Measurements from ENCODE around the gene SORBS1. TPM values are rescaled to one million over a fixed set of nuclear protein-coding genes. Genes with fewer than 3 reads are reported as not detected.

Gene SORBS1
- total and polyA plus RNA-seq, 2 donors (not counting 1 experiment from before 2014, with no cell fraction given) = 0.21 to 1.5 TPM

GRCh38 chr10:95315509-95315908, 245.7 kb downstream of the SORBS1 start:
- WGBS (ENCODE audit: insufficient coverage) = no CpG with 5 or more reads among the region's 2 CpGs
- H3K4me3 Mint-ChIP-seq = no peak overlapping the region
- CTCF ChIA-PET = interaction anchor here (1.3 kb wide), 1 partner anchor 69 kb away, joined by 4 read pairs; no protein-coding TSS in a partner anchor
- Histone ChIP-seq H3K9me3 (ENCODE audit: control extremely low read depth in 1 of 3, control insufficient read depth in 2 of 3, insufficient read depth in 1 of 3, low read length in 2 of 3) (no peaks in the 10 kb centered on the region), H3K4me3 (ENCODE audit: control extremely low read depth in 1 of 5, extremely low read depth in 1 of 5, insufficient read depth in 1 of 5, low read depth in 2 of 5, low read length in 4 of 5) (no peak overlapping the region), H4K20me1 (ENCODE audit: control insufficient read depth, insufficient read depth, low read length, poor library complexity, severe bottlenecking) (no peaks in the 10 kb centered on the region), H3K4me1 (ENCODE audit: control insufficient read depth in 2 of 2, insufficient read depth in 2 of 2, low read length in 2 of 2) (peaks cover 6 to 12% of the 10 kb centered on the region in 2 donors), H2AFZ (ENCODE audit: insufficient read depth, low read depth, low read length, poor library complexity, severe bottlenecking) (no peak overlapping the region), H3K27me3 (replicated peaks in 1 of 4; ENCODE audit: control extremely low read depth in 1 of 4, control insufficient read depth in 3 of 4, insufficient read depth in 4 of 4, low read length in 3 of 4) (peaks cover 0 to 4% (median 0%) of the 10 kb centered on the region in 4 experiments), H3K27ac (ENCODE audit: low read length in 2 of 2) (no peak overlapping the region), H3K79me2 (ENCODE audit: control insufficient read depth, insufficient read depth, low read length) (no peaks in the 10 kb centered on the region), H3K4me2 (replicated peaks; ENCODE audit: low read depth, low read length, poor library complexity, severe bottlenecking) (no peak overlapping the region), H3K36me3 (replicated peaks in 1 of 2; ENCODE audit: control extremely low read depth in 1 of 2, control insufficient read depth in 1 of 2, extremely low read depth in 1 of 2, insufficient read depth in 2 of 2, low read length in 1 of 2) (no peaks in the 10 kb centered on the region), H3K9ac (ENCODE audit: low read length) (no peak overlapping the region)
- H3K27ac Mint-ChIP-seq = no peak overlapping the region
- TF ChIP-seq CTCF (IDR thresholded peaks at IDR 0.05) = no peak
- TF ChIP-seq EZH2 (IDR thresholded peaks at IDR 0.05; ENCODE audit: borderline replicate concordance, insufficient read depth, low read depth, low read length, poor library complexity, severe bottlenecking) = no peak
- DNase-seq (no peak), ATAC-seq (ENCODE audit: low read depth) (no peak)
- H3K4me1 Mint-ChIP-seq = peaks cover 7% of the 10 kb centered on the region
- no peaks in the 10 kb centered on the region for H3K27me3 Mint-ChIP-seq
- POLR2A ChIA-PET = no interaction called here
- intact Hi-C loops (cut with micrococcal nuclease) = no loop called here
- H3K9me3 Mint-ChIP-seq (ENCODE audit: insufficient read depth) = no peaks in the 10 kb centered on the region

- Histone ChIP-seq H3K9ac (ENCODE audit: low read length) (no peak overlapping the region), H4K20me1 (ENCODE audit: control insufficient read depth, insufficient read depth, low read length, poor library complexity, severe bottlenecking) (no peaks in the 10 kb centered on the region), H3K4me1 (ENCODE audit: control insufficient read depth in 2 of 2, insufficient read depth in 2 of 2, low read length in 2 of 2) (peaks cover 16 to 22% of the 10 kb centered on the region in 2 donors), H3K36me3 (replicated peaks in 1 of 2; ENCODE audit: control extremely low read depth in 1 of 2, control insufficient read depth in 1 of 2, extremely low read depth in 1 of 2, insufficient read depth in 2 of 2, low read length in 1 of 2) (no peaks in the 10 kb centered on the region), H2AFZ (ENCODE audit: insufficient read depth, low read depth, low read length, poor library complexity, severe bottlenecking) (no peak overlapping the region), H3K4me3 (ENCODE audit: control extremely low read depth in 1 of 5, extremely low read depth in 1 of 5, insufficient read depth in 1 of 5, low read depth in 2 of 5, low read length in 4 of 5) (no peak overlapping the region), H3K27me3 (replicated peaks in 1 of 4; ENCODE audit: control extremely low read depth in 1 of 4, control insufficient read depth in 3 of 4, insufficient read depth in 4 of 4, low read length in 3 of 4) (peaks cover 0 to 4% (median 0%) of the 10 kb centered on the region in 4 experiments), H3K27ac (ENCODE audit: low read length in 2 of 2) (no peak overlapping the region), H3K4me2 (replicated peaks; ENCODE audit: low read depth, low read length, poor library complexity, severe bottlenecking) (no peak overlapping the region), H3K9me3 (ENCODE audit: control extremely low read depth in 1 of 3, control insufficient read depth in 2 of 3, insufficient read depth in 1 of 3, low read length in 2 of 3) (no peaks in the 10 kb centered on the region), H3K79me2 (ENCODE audit: control insufficient read depth, insufficient read depth, low read length) (no peaks in the 10 kb centered on the region)
- no peak for ATAC-seq (ENCODE audit: low read depth)
- no peak for TF ChIP-seq EZH2 (IDR thresholded peaks at IDR 0.05; ENCODE audit: borderline replicate concordance, insufficient read depth, low read depth, low read length, poor library complexity, severe bottlenecking)
- no peak for TF ChIP-seq CTCF (IDR thresholded peaks at IDR 0.05)
- intact Hi-C loops (cut with micrococcal nuclease) = no loop called here
- 75% methylated on average over 4 of the region's 4 CpGs for WGBS (ENCODE audit: insufficient coverage)
- Mint-ChIP-seq H3K4me3 (no peak overlapping the region), H3K9me3 (ENCODE audit: insufficient read depth) (peaks cover 4% of the 10 kb centered on the region), H3K27me3 (no peaks in the 10 kb centered on the region), H3K4me1 (peaks cover 18% of the 10 kb centered on the region), H3K27ac (no peak overlapping the region)
- DNase-seq = no peak
- ChIA-PET CTCF (no interaction called here), POLR2A (interaction anchor here (1.5 kb wide), 1 partner anchor 24 kb away, joined by 3 read pairs; the partner anchor contains the start of gene PDLIM1)
These were observed 246.8 kb downstream of the SORBS1 start for GRCh38 chr10:95314192-95314918.
